GM19193 (cell line): ENCODE measurements around the gene WDR36.

Experiments used
- POLR2A ChIP-seq: IDR thresholded peaks from 4 replicates; pipeline ENCODE4 v1.6.1; 2011; ENCODE audit not compliant: insufficient read depth, insufficient read length; ENCODE audit errors: extremely low read depth

Gene WDR36

GRCh38 chr5:111075520-111075919 lies 16.6 kb upstream of the WDR36 start:
- TF ChIP-seq POLR2A: no peak

- TF ChIP-seq POLR2A: no peak
Measured at GRCh38 chr5:111076091-111076490, 16.1 kb upstream of the WDR36 start.

GRCh38 chr5:111077678-111078077 lies 14.5 kb upstream of the WDR36 start:
- no peak for TF ChIP-seq POLR2A

GRCh38 chr5:111079846-111080245 lies 12.3 kb upstream of the WDR36 start:
- TF ChIP-seq POLR2A: no peak

- TF ChIP-seq POLR2A: no peak
Measured at GRCh38 chr5:111083323-111083722, 8.8 kb upstream of the WDR36 start.

- no peak for TF ChIP-seq POLR2A
Measured at GRCh38 chr5:111095982-111096381, 3.8 kb downstream of the WDR36 start.

GRCh38 chr5:111099058-111099778 lies 7.1 kb downstream of the WDR36 start:
- no peak for TF ChIP-seq POLR2A

- no peak for TF ChIP-seq POLR2A
Measured at GRCh38 chr5:111106320-111106948, 14.3 kb downstream of the WDR36 start.

GRCh38 chr5:111107371-111107770 lies 15.2 kb downstream of the WDR36 start:
- no peak for TF ChIP-seq POLR2A

- TF ChIP-seq POLR2A: no peak
Measured at GRCh38 chr5:111111956-111112355, 19.8 kb downstream of the WDR36 start.

GRCh38 chr5:111113678-111114077 lies 21.5 kb downstream of the WDR36 start:
- TF ChIP-seq POLR2A: no peak

- TF ChIP-seq POLR2A: no peak
Measured at GRCh38 chr5:111115229-111115628, 23.1 kb downstream of the WDR36 start.

GRCh38 chr5:111116550-111116949 lies 24.4 kb downstream of the WDR36 start:
- TF ChIP-seq POLR2A: no peak

GRCh38 chr5:111117136-111117535 lies 25.0 kb downstream of the WDR36 start:
- no peak for TF ChIP-seq POLR2A

GRCh38 chr5:111119221-111119620 lies 27.1 kb downstream of the WDR36 start:
- no peak for TF ChIP-seq POLR2A

- TF ChIP-seq POLR2A: no peak
Measured at GRCh38 chr5:111119856-111120255, 27.7 kb downstream of the WDR36 start.
